GM12892 (cell line): ENCODE results near the gene GXYLT2.

Source experiments
- POLR2AphosphoS5 ChIP-seq: IDR thresholded peaks from 2 replicates; pipeline ENCODE4 v1.6.1; 2011; ENCODE audit warnings: low read depth, low read length, control low read depth
- TAF1 ChIP-seq: IDR thresholded peaks from 2 replicates; pipeline ENCODE4 v1.6.1; 2011; ENCODE audit warnings: low read depth, mild to moderate bottlenecking, control low read depth, low read length, borderline replicate concordance

DNA sequence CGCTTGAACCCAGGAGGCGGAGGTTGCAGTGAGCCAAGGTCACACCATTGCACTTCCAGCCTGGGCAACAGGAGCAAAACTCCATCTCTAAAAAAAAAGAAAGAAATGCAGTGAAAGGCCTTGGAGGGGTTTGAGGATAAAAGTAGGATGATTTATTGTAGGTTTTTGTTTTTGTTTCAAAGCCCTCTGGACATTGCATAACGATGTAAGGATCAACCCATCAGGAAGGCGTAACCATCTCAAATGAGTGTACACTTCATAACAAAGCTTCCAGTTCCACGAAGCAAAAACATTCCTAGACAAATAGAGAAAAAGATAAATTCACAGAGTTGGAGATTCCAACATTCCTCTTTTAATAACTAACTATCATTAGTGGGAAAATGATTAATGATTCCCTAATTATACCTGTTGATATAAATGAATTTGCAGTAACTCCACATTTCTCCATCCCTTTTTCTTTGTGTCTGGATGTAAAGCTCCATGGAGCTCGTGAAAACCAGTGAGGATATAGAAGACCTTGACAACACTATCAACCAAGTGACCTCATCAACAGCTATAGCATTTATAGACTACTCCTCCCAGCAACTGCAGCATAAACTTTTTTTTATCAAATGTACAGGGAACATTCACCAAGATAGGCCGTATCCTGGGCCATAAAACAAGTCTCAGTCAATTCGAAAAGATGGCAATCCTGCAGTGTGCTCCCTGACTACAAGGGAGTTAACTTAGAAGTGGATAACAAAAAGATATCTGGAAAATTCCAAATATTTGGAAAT is 60.1 kb downstream of the GXYLT2 start:
- TF ChIP-seq POLR2AphosphoS5 (no peak), TAF1 (no peak)
